ENCODE results near the gene RMRP.
"Not testable (repeated sequence)": the region's sequence is repeated elsewhere in the genome, so short reads cannot be mapped to it uniquely, and the experiment has no call there.

- not testable (repeated sequence) for TF ChIP-seq CTCF (IDR thresholded peaks at IDR 0.05 in 2 of 3, conservative IDR thresholded peaks at IDR 0.05 in 1 of 3; ENCODE audit: control insufficient read depth in 2 of 3, extremely low read depth in 1 of 3, insufficient read depth in 1 of 3, low read depth in 3 of 3, low read length in 3 of 3); MAX (IDR thresholded peaks at IDR 0.05; ENCODE audit: low read depth, low read length); NBN (IDR thresholded peaks at IDR 0.05); CUX1 (IDR thresholded peaks at IDR 0.05; ENCODE audit: insufficient replicate concordance, low read depth, low read length); E2F4 (IDR thresholded peaks at IDR 0.05; ENCODE audit: low read depth, low read length); CHD2 (IDR thresholded peaks at IDR 0.05; ENCODE audit: borderline replicate concordance, low read depth, low read length); ZNF24 (IDR thresholded peaks at IDR 0.05); SREBF2 (IDR thresholded peaks at IDR 0.05; ENCODE audit: low read length); CHD4 (IDR thresholded peaks at IDR 0.05); RBBP5 (conservative IDR thresholded peaks at IDR 0.05); ETV6 (conservative IDR thresholded peaks at IDR 0.05 in 1 of 2, IDR thresholded peaks at IDR 0.05 in 1 of 2; ENCODE audit: borderline replicate concordance in 1 of 2, low read depth in 1 of 2); MYC (IDR thresholded peaks at IDR 0.05; ENCODE audit: insufficient read depth, insufficient read length, insufficient replicate concordance, low read length, severe bottlenecking); GABPA (IDR thresholded peaks at IDR 0.05; ENCODE audit: low read depth); PRDM15 (CRISPR knock-in tag; IDR thresholded peaks at IDR 0.05)
These were observed 20.3 kb downstream of the RMRP start for GRCh38 chr9:35637427-35637955.
